ENCODE data around the gene SLITRK2. TPM values are rescaled to one million over a fixed set of nuclear protein-coding genes. Genes with fewer than 3 reads are reported as not detected.

Gene SLITRK2
- not detected for polyA plus RNA-seq (2012; ENCODE audit: insufficient read depth, insufficient read length)

- DNase-seq (ENCODE audit: low read depth, low spot score): no peak
- no peak within 1 kb of the TSS for H3K4me3 ChIP-seq (ENCODE audit: low read length)
Measured at GRCh38 chrX:145817331-145818185, at the start of gene SLITRK2. Gene SLITRK2, plus strand, starts transcription at chrX:145817829. Its CDS starts 4,597 bp downstream, at chrX:145822426.

- no peak overlapping the region for H3K4me3 ChIP-seq (ENCODE audit: low read length)
Measured at GRCh38 chrX:145773006-145773405, 44.6 kb upstream of the SLITRK2 start.

GRCh38 chrX:145792281-145792680 is 25.3 kb upstream of the SLITRK2 start:
- H3K4me3 ChIP-seq (ENCODE audit: low read length): no peak overlapping the region
- DNase-seq (ENCODE audit: low read depth, low spot score): no peak

More at GRCh38 chrX:145773006-145773405, 44.6 kb upstream of the SLITRK2 start:
- DNase-seq (ENCODE audit: low read depth, low spot score): no peak

GRCh38 chrX:145803508-145803907 is 14.1 kb upstream of the SLITRK2 start:
- H3K4me3 ChIP-seq (ENCODE audit: low read length): no peak overlapping the region

GRCh38 chrX:145813081-145813480 is 4.5 kb upstream of the SLITRK2 start:
- no peak overlapping the region for H3K4me3 ChIP-seq (ENCODE audit: low read length)
- no peak for DNase-seq (ENCODE audit: low read depth, low spot score)

More at GRCh38 chrX:145803508-145803907, 14.1 kb upstream of the SLITRK2 start:
- no peak for DNase-seq (ENCODE audit: low read depth, low spot score)

GRCh38 chrX:145816601-145817315 is 871 bp upstream of the SLITRK2 start:
- H3K4me3 ChIP-seq (ENCODE audit: low read length): no peak overlapping the region
- no peak for DNase-seq (ENCODE audit: low read depth, low spot score)

GRCh38 chrX:145818186-145819113 is 821 bp downstream of the SLITRK2 start:
- no peak overlapping the region for H3K4me3 ChIP-seq (ENCODE audit: low read length)
- DNase-seq (ENCODE audit: low read depth, low spot score): no peak

- no peak for DNase-seq (ENCODE audit: low read depth, low spot score)
- no peak overlapping the region for H3K4me3 ChIP-seq (ENCODE audit: low read length)
Measured at GRCh38 chrX:145820825-145821224, 3.2 kb downstream of the SLITRK2 start.

- no peak for DNase-seq (ENCODE audit: low read depth, low spot score)
- H3K4me3 ChIP-seq (ENCODE audit: low read length): no peak overlapping the region
Measured at GRCh38 chrX:145821291-145821897, 3.8 kb downstream of the SLITRK2 start.

GRCh38 chrX:145821898-145822571 is 4.4 kb downstream of the SLITRK2 start:
- DNase-seq (ENCODE audit: low read depth, low spot score): no peak

GRCh38 chrX:145823132-145823531 is 5.5 kb downstream of the SLITRK2 start:
- no peak for DNase-seq (ENCODE audit: low read depth, low spot score)

More at GRCh38 chrX:145821898-145822571, 4.4 kb downstream of the SLITRK2 start:
- H3K4me3 ChIP-seq (ENCODE audit: low read length): no peak overlapping the region

GRCh38 chrX:145825896-145826295 is 8.3 kb downstream of the SLITRK2 start:
- no peak overlapping the region for H3K4me3 ChIP-seq (ENCODE audit: low read length)
- DNase-seq (ENCODE audit: low read depth, low spot score): peak; percentile 1

More at GRCh38 chrX:145823132-145823531, 5.5 kb downstream of the SLITRK2 start:
- no peak overlapping the region for H3K4me3 ChIP-seq (ENCODE audit: low read length)

- DNase-seq (ENCODE audit: low read depth, low spot score): no peak
- no peak overlapping the region for H3K4me3 ChIP-seq (ENCODE audit: low read length)
Measured at GRCh38 chrX:145826466-145826865, 8.8 kb downstream of the SLITRK2 start.

GRCh38 chrX:145832796-145833195 is 15.2 kb downstream of the SLITRK2 start:
- H3K4me3 ChIP-seq (ENCODE audit: low read length): no peak overlapping the region
- no peak for DNase-seq (ENCODE audit: low read depth, low spot score)

GRCh38 chrX:145840531-145840930 is 22.9 kb downstream of the SLITRK2 start:
- DNase-seq (ENCODE audit: low read depth, low spot score): no peak
- H3K4me3 ChIP-seq (ENCODE audit: low read length): no peak overlapping the region

GRCh38 chrX:145843146-145843904 is 25.7 kb downstream of the SLITRK2 start:
- no peak overlapping the region for H3K4me3 ChIP-seq (ENCODE audit: low read length)
- no peak for DNase-seq (ENCODE audit: low read depth, low spot score)

GRCh38 chrX:145844886-145845285 is 27.3 kb downstream of the SLITRK2 start:
- DNase-seq (ENCODE audit: low read depth, low spot score): no peak
- no peak overlapping the region for H3K4me3 ChIP-seq (ENCODE audit: low read length)

Data from Jurkat, Clone E6-1 (cell line).